ENCODE measurements around the gene CD34.

The CD34 gene

DNA sequence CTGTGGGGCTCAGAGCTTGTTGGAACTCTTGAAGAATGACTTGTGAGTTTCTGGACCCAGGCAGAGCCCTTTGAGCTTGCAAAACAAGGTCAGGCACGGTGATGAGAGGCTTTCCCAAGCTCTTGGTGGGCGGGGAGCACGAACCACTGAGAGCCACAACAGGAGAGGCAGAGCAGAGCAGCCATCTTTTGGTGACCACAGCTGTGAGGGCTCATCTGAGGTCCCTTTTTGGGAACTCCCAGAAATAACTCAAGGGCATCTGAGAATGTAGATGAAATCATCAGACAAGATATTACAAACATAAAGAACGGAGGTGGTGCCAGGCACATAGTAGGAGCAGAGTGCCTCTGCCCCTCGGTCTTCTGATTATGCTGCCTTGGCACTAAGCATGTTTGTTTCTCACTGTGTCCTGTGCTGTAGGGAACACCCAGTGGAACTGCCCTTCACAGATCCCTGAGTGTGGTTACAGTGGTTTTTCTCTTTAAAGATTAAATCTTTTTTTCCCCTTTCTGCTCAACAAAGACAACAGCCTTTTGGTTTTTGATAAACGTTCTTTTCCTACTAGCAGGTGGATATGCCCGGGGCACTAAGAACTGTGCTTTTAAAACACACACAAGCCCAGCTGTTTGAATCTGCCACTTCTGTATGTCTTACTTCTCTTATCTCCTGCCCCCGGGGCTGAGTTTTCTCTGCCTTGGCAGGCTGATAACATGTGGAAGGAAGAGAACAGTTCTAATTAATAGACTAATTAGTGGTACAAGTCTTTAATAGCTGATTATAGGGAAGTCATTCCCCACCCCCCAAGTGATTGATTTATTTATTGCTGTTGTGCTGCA is 37.7 kb downstream of the CD34 start:
- DNase-seq (ENCODE audit: low spot score): no peak

GRCh38 chr1:207872621-207873020 is 38.3 kb downstream of the CD34 start:
- DNase-seq (ENCODE audit: low spot score): no peak

DNA sequence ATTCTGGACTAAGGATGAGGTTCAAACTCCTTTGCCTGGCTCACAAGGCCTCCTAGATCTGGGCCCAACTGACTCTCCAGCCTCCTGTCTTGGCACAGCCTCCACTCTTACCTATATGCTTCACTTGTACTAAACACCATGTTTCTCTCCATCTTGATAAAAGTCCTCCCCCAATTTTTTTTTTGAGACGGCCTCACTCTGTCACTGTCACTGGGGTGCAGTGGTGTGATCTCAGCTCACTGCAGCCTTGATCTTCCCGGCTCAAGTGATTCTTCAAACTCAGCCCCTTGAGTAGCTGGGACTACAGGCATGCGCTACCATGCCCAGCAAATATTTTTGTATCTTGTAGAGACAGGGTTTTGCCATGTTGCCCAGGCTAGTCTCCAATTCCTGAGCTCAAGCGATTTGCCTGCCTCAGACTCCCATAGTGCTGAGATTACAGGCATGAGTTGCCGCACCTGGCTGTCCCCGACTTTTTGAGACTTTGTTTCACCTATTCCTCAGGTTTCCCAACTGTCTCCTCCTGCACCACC is 39.7 kb downstream of the CD34 start:
- no peak for DNase-seq (ENCODE audit: low spot score)

GRCh38 chr1:207870306-207871031 is 40.5 kb downstream of the CD34 start:
- DNase-seq (ENCODE audit: low spot score): no peak

GRCh38 chr1:207869859-207870258 is 41.1 kb downstream of the CD34 start:
- no peak for DNase-seq (ENCODE audit: low spot score)

DNA sequence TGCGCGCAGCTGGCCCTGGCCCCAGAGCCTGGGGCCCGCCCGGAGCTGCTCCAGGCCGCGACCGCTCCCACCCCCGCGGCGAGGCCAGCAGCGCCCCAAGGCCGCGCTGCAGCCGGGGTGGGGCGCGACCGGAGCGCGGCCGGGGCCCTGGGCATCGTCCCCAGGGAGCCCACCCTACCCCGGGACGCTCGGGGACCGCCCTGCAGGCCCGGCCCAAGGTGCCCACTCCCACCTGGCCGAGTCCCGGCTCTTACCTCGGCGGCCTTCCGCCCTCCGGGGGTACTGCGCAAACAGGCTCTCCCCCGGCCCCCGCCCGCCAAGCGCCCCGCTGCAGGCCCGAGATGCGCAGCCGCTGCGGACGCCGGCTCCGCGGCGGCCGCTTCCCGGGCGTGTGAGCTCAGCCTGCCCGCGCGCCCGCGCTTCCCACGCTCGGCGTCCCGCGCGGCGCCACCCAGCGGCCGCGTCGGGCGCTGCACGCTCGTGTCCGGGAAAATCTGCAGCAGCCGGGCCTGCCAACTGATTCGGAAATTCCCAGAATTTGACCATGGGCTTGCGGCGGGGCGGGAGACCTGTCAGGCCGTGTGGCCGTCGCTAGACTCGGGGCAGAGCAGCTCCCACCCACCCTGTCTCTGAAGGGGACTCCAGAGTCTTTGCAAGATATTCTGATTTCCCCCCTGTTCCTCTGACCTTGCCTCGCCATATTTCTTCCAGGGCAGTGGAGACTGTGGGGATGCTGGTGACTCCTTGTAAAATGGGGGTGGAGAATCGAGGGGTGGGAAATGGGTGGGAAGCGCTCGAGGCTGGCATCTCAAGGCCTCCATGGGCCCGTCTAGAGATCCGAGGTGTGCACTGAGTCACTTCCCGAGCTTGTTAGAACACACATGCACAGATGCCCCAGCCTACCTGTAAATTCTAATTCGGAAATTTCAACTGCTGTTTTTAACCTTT is 41.9 kb downstream of the CD34 start:
- DNase-seq (ENCODE audit: low spot score): peak; percentile 86

GRCh38 chr1:207868251-207868773 is 42.6 kb downstream of the CD34 start:
- no peak for DNase-seq (ENCODE audit: low spot score)

DNA sequence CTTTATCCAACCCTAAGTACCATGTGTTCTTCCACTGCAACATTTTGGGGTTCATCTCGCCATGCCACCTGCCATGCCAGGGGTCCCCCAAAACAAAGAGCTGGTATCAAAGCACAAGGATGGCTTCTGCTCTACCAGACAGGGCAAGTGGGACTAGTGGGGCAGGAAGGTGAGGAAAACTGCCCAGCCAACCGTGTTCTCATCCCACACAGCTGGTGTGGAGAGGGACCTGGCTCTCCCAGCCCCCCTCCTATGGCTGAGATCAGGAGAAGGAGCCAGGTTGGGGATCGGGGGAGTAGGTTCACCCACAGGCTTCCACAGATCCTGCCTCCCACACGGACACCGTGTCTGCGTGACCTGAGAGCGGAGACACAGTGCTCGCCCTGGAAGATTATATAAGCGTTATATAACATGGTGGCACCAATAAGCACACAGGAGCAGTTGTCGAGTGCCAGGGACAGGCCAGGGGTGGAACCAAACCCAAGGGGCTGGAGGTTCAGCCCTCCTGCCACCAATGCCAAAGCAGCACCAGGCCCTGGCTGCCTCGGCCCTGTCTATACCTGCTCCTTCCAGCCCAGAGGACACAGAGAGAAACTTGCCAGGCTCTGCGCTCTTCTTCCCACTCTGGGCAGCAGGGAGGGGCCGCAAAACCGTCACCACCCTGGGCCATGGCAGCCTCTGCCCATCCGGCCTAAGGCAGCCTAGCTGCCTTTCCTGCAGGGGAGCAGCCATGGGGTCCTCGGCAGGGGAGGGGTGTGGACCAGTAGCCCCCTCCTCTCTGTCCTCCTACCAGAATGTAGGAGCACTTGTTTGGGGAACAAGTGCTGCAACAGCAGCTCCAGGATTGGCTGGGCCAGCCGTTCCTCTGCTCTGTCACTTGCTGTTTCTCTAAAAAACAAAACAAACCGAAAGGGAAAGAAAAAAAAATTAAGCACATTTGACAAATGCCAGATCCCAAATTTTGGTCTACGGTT is 43.5 kb downstream of the CD34 start:
- no peak for DNase-seq (ENCODE audit: low spot score)

GRCh38 chr1:207866471-207867135 is 44.3 kb downstream of the CD34 start:
- DNase-seq (ENCODE audit: low spot score): no peak

- DNase-seq (ENCODE audit: low spot score): no peak
Measured at GRCh38 chr1:207863893-207864535, 46.9 kb downstream of the CD34 start.

- DNase-seq (ENCODE audit: low spot score): no peak
Measured at GRCh38 chr1:207862241-207862787, 48.6 kb downstream of the CD34 start.

DNA sequence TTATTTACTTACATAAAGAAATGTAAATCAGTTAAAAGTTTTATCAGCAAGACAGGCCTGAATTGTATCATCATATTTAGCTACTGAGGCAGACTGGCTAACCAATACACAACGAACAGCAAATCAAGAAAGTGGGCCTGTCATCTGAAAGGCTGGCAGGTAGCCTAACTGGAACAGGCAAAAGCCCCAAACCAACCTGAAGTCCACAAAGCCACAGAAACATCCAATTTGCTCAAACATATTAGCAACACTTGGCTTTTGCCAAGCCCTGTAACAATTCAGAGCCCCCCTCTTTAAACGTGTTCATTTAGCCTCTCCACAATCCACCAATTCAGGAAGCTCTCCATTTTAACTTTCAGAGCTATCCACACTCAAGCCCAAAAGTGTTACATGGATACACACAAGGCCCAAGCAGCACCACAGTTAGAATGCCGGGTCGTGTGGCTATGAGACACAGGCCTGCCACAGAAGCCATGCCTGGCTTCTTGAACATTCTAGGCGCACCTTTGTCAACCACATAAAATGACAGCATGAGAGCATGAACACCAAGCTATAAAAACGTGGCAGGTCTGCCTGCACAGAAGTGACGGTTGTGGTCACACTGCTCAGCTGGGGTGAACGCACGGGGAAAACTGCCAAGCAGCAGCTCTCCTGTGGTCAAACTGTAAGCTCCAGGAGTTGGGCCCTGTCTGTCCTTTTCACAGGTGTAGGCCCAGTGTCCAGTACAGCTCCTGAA is 49.3 kb downstream of the CD34 start:
- DNase-seq (ENCODE audit: low spot score): no peak

DNA sequence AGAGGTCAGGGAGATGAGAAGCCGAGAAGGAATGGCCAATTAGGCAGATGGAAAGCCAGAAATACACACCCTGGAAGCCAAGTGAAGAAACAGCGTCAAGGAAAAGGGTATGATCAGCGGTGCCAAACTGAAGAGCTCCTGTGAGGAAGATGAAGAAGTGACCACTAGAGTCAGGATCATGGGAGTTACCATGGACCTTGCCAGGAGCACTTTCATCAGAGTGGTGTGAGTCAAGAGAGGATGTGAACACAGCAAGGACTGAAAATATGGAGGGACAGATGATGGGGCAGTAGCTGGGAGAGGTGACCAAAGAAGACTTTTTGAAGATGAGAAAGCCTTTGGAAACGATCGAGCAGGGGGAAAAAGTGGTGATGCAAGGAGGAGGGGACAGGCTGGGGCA is 50.4 kb downstream of the CD34 start:
- DNase-seq (ENCODE audit: low spot score): no peak

DNA sequence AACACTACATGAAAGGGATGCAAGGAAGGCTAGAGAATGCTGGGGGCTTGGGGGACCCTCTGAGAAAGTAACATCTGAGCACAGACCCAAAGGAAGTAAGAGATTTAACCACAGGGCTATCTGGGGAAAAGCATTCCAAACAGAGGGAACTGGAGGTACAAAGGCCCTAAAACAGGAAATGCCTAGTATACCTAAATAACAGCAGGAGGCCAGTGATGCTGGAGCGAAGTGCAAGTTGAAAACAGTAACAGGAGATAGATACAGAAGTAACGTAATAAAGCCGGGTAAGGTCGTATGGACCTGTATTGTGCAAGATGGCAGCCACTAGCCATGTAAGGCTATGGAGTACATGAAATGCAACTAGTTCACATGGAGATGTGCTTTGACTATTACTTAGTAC is 52.1 kb downstream of the CD34 start:
- DNase-seq (ENCODE audit: low spot score): no peak

DNA sequence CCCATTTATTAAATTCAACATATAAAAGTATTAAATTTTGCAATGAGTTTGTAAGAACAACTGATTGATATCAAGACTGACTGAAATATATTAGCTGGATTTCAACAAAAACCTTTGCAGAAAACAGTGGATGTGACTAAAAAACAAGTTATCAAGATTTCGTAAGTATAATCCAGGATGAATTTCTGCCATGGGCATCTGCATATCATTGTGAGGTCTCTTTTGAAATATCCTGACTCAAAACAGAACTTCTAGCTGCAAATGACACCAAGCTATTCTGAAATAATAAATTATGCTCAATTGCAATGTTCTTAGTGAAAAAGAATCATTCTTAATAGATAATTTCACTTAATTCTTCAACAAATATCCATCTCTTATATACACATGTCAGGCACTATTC is 52.6 kb downstream of the CD34 start:
- DNase-seq (ENCODE audit: low spot score): no peak

DNA sequence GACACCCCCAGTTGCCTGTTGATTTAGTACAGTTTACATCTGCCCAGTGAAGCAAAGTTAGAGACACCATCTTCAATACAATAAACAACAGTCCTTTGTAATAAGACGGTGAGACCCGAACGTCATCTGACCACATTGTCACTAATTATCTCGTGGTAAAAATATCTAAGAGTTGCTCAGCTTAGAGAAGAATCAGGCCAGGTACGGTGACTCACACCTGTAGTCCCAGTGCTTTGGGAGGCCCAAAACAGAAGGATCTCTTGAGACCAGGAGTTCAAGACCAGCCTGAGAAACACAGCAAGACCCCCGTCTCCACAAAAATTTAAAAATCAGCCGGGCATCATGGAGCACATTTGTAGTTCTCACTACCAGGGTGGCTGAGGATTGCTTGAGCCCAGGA is 53.5 kb downstream of the CD34 start:
- DNase-seq (ENCODE audit: low spot score): no peak

DNA sequence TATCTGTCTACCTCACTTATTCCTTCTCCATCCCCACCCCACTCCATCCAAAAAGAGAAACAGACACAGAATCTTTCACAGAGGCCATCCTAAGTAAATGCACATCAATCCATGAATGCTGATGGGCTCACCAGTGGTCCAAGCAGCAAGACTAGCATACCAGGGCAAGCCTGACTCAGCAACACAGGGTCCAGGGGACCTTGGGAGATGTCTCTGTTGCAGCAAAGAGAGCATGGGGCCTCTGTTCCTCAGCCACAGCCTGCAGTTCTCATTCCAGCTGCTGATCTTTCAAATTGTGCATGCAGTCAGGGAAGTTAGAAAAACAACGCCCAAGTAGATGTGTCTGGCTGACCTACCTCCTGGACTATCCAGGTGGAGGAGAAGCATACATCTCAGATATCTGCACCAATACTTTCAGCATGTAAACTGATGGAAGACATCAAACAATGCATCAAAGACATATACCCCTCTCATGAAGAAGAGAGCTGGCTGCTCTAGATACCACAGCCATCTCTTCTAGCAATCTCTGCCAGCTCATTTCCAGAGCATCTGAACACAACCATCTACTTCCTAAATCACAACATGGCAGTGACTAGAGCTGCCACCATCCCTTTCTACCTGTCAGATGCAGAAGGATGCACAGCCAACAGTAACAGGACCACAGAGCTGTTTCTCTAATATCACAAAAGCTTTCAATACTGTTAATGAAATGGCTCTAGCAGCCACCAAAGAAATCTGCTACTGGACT is 54.5 kb downstream of the CD34 start:
- no peak for DNase-seq (ENCODE audit: low spot score)

GRCh38 chr1:207854001-207854400 is 56.9 kb downstream of the CD34 start:
- no peak for DNase-seq (ENCODE audit: low spot score)
